Measurements from ENCODE around the gene ANO7.

Gene ANO7

GRCh38 chr2:241228860-241229516 lies 40.5 kb downstream of the ANO7 start:
- no peak for DNase-seq

GRCh38 chr2:241229563-241230401 lies 41.3 kb downstream of the ANO7 start:
- no peak for DNase-seq

- no peak for DNase-seq
Observed at GRCh38 chr2:241230435-241230834, 42.0 kb downstream of the ANO7 start.

GRCh38 chr2:241232736-241233575 lies 44.5 kb downstream of the ANO7 start:
- no peak for DNase-seq

DNA sequence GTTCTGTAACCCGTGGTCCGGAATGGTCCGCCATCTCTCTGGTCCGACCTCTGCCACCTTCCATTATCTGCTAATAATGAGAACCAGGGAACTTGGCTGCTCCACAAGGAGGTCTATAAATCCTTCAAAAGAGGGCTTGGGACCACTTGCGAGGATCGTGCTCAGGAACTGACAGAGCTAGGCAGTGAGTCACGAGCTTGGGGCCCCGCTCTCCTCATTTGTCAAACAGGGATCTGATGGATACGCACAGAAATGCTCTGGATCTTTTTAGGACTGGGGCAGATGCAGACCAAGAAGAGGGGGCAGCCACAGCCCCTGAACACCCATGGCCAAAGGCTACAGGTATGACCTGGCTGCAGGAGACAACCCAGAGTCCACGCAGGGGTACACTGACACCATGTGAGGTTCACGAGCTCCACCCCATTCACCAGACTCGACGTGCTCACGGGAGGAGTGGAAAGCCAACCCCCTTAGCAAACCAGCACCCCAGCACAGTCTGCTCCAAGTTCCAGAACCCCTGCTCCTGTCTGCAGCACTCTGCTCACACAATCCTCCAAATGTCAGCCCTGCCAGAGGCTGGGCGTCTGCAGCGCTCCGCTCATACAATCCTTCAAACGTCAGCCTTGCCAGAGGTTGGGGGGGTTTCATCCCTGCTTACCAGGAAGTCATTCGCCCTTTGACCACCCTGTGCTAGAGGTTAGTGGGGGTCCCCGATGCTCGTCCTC lies 45.8 kb downstream of the ANO7 start:
- DNase-seq: no peak

- no peak for DNase-seq
Observed at GRCh38 chr2:241234962-241235740, 46.7 kb downstream of the ANO7 start.

GRCh38 chr2:241235859-241236593 lies 47.5 kb downstream of the ANO7 start:
- DNase-seq: no peak

DNA sequence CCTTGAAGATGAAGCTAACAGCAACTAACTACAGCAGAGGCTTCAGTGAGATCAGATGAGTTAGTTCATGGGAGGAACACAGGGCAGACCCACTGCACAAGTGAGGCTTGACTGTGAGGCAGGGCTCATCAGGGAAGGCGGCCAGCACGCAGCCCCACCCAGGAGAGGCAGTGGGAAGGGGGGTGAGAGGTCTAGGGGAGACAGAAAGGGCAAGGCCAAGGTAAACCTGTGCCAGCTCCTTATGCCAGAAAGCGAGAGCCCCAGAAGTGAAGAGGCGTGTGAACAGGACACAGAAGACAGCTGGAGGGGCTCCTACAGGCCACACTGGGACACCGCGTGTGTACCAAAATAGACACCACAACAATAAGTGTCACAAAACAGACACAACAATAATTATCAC lies 48.6 kb downstream of the ANO7 start:
- no peak for DNase-seq

DNA sequence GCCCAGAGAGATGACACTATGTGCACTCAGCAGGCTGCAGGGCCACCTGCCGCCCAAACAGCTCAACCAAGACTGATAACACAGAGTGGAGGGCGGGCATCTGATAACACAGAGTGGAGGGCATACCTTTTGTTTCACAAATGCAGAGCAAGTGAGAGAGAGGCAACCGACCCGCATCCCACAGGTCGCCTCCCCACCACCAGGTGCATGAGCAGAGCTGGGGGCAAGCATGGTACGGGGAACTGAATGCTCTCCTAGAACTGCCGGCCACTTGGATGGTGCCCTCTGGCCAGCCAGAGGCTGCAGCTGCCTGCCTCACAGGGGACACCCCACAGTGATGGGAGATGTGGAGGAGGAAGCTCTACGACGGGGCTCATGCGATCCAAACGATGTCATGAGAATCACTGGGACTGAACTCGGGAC lies 49.5 kb downstream of the ANO7 start:
- DNase-seq: no peak

DNA sequence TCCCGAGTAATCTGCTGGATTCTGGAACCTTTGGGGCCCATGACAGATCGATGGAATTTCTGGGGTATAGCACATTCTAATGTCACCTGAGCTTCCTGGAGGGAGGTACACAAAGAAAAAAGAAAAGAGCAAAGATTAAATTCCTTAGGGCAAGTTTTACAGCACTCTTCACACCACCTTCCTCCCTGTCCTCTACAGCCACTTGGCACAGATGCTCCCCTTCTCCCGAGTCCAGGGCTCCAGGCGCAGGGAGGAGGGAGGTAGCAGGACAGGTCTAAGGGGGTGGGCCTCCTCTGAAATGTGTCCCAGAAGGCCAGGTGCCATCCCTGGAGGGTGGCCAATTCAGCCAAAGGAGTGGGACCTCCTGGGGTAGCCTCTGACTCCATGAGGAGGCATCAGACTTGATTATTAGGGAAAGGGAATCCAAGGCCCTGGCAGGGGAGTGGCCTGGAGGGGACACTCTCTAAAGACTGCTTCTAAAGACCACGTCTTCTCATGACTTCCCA lies 50.3 kb downstream of the ANO7 start:
- DNase-seq: no peak

- no peak for DNase-seq
Observed at GRCh38 chr2:241239552-241240202, 51.2 kb downstream of the ANO7 start.

- no peak for DNase-seq
Observed at GRCh38 chr2:241240320-241241004, 52.0 kb downstream of the ANO7 start.

DNA sequence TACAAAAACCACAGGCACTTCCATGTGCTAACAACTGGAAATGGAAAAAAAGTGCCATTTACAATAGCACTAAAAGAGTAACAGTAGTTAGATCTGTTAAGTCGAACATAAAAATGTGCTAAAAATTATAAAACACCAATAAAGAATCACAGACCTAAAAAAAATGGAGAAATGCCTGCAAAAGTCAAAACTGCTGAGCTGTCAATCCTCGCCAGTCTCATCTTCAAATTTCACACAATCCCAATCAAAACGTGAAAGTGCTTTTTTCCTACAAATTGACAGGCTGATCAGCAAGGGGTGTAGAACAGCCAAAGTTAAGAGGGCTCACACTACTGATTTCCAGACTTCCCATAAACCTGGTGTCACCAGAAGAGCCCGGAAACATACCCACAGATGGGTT lies 53.2 kb downstream of the ANO7 start:
- no peak for DNase-seq

DNA sequence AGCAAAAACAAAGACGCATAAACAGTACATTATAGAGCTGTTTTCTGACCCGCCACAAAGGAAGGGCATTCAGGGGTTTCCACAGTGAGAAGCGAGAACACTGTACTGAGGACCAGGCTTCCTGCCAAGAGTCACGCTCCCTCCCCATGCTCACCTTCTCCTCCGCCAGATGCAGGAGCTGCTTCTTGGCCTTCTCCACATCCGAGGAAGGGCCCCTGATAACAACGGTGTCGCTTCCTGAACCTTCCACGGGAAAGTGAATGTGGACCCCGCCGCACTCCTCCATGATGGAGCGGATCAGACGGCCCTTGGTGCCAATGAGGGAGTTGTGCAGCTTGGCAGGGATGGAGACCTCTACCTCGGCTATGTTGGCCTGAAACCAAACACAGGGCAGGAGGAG lies 53.8 kb downstream of the ANO7 start:
- no peak for DNase-seq

DNA sequence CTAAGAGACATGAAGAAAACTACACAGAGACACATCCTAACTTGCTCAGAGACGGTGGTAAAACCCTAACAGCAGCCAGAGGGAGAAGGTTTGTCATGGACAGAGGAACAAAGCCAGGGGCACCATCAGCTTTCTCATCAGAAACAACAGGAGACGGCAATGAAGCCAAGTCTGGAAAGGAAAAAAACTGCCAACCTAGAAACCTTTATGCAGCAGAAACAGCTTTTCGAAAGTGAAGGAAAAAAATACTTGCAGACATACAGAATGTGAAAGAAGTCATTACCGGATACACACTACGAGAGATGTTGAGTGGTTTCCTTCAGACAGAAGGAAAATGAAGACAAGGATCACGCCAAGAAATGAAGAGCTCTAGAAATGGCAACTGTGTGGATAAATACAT lies 55.9 kb downstream of the ANO7 start:
- DNase-seq: no peak

- DNase-seq: no peak
Observed at GRCh38 chr2:241248289-241248688, 59.8 kb downstream of the ANO7 start.

GRCh38 chr2:241248897-241249296 lies 60.4 kb downstream of the ANO7 start:
- no peak for DNase-seq

DNA sequence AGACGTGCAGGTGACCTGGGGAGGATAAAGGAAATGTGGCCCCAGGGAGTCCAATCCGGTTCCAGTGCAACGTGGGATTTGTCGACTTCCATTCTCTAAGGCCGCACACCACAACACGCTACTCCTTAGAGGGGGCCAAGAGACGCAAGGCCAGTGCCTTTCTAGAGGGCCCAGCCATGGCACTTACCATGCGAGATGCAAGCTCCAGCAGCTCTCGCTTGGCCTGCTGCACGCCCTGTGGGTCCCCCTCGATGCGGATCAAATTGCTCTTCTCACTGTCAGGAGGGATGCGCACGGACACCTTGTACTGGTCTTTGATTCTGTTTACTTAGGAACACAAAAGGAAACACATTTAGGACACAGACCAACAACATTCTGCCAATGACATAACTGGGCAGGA lies 61.2 kb downstream of the ANO7 start:
- DNase-seq: no peak

- no peak for DNase-seq
Observed at GRCh38 chr2:241252778-241253475, 64.5 kb downstream of the ANO7 start.

Data from NCI-H1092 (cell line).